Esophagus squamous epithelium (tissue), 4 donors: ENCODE measurements around the gene NSG2.

Experiments used
- CTCF ChIP-seq, 6 experiments: fragments of 450-650 bp in 4 of 6; fragments of 200-600 bp in 2 of 6; sonication (generic) in 2 of 6; IDR thresholded peaks; one replicate each; pipeline ENCODE4 v1.5.1; 2016 to 2019; ENCODE audit warnings: antibody characterized with exemption in 6 of 6, mild to moderate bottlenecking in 4 of 6, moderate library complexity in 4 of 6
- POLR2A ChIP-seq, 4 donors: fragments of 450-650 bp; IDR thresholded peaks; one replicate each; pipeline ENCODE4 v1.6.1; 2017; ENCODE audit warnings: antibody characterized with exemption in 4 of 4, mild to moderate bottlenecking in 4 of 4, moderate library complexity in 3 of 4

- TF ChIP-seq CTCF (IDR thresholded peaks at IDR 0.05): no peak
- TF ChIP-seq POLR2A (IDR thresholded peaks at IDR 0.05): no peak
These were observed 95.0 kb downstream of the NSG2 start for GRCh38 chr5:174140452-174141020.
